Measurements from ENCODE around the gene SKAP1.

DNA sequence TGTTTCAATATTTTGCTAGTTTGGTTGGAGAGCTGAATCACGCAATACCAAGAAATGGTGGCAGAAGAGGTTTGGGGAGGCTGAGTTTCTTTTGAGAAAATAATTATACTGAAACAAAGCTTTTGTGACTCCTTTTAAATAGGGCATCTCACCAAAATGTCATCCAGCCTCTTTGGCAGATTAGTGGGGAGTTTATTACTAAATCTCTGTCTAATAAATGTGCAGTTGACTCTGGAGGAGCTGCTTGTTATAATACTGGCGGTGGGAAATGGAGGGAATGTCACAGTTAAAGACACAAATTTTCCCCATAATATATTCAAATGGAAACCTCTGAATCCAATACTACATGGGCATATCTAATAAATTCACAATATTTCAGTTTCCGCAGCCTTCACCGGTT is 277.7 kb downstream of the SKAP1 start:
- TF ChIP-seq, protein P1, sequence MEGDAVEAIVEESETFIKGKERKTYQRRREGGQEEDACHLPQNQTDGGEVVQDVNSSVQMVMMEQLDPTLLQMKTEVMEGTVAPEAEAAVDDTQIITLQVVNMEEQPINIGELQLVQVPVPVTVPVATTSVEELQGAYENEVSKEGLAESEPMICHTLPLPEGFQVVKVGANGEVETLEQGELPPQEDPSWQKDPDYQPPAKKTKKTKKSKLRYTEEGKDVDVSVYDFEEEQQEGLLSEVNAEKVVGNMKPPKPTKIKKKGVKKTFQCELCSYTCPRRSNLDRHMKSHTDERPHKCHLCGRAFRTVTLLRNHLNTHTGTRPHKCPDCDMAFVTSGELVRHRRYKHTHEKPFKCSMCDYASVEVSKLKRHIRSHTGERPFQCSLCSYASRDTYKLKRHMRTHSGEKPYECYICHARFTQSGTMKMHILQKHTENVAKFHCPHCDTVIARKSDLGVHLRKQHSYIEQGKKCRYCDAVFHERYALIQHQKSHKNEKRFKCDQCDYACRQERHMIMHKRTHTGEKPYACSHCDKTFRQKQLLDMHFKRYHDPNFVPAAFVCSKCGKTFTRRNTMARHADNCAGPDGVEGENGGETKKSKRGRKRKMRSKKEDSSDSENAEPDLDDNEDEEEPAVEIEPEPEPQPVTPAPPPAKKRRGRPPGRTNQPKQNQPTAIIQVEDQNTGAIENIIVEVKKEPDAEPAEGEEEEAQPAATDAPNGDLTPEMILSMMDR (conservative IDR thresholded peaks at IDR 0.05 in 1 of 2, IDR thresholded peaks at IDR 0.05 in 1 of 2; ENCODE audit: extremely low read depth in 1 of 2, insufficient read depth in 1 of 2, low read depth in 1 of 2, low read length in 2 of 2) = no peak
- no peak for TF ChIP-seq EZH2 (IDR thresholded peaks at IDR 0.05; ENCODE audit: borderline replicate concordance, low read length)

Measured in mammary epithelial cell (primary cell).